ENCODE data around the gene SHOC1. TPM values are rescaled to one million over a fixed set of nuclear protein-coding genes. Genes with fewer than 3 reads are reported as not detected.
A peak's percentile ranks its signal among the peaks of the same experiment; 100 is the strongest.

Gene SHOC1
- total RNA-seq, 3 donors from 2014 or later = 0.33 TPM; not detected in 2

DNA sequence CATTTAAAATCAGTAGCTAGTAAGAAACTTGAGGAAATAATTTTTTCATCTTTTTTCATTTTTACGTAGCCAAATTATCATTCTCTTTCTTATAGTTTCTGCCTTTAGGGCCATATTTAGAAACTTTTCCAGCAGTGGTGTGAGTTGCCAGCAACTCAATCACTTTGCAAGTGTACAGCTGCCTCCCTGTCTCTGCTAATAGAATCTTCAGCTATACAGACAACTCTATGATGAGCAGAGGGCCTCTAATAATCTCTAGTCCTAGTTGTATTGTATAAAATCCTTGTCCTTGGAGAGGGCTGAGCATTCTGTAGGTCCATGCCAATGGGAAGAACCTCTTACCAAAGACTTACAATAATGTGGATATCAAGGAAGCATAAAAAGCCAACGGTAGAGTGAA, 11.5 kb upstream of the SHOC1 start:
- no peak overlapping the region for H3K27ac ChIP-seq
- no peak for DNase-seq (ENCODE audit: low spot score in 2 of 2)
- no peaks in the 10 kb centered on the region for H3K36me3 ChIP-seq
- no peak overlapping the region for H3K4me3 ChIP-seq
- TF ChIP-seq POLR2A (IDR thresholded peaks at IDR 0.05) (no peak), POLR2AphosphoS5 (IDR thresholded peaks at IDR 0.05) (no peak), CTCF (IDR thresholded peaks at IDR 0.05) (no peak)
- H3K9me3 ChIP-seq = no peaks in the 10 kb centered on the region
- intact Hi-C loops (cut with DNase I; ENCODE audit: low total_unique reads) = no loop called here
- H3K27me3 ChIP-seq = no peaks in the 10 kb centered on the region
- H3K4me1 ChIP-seq = no peaks in the 10 kb centered on the region

DNA sequence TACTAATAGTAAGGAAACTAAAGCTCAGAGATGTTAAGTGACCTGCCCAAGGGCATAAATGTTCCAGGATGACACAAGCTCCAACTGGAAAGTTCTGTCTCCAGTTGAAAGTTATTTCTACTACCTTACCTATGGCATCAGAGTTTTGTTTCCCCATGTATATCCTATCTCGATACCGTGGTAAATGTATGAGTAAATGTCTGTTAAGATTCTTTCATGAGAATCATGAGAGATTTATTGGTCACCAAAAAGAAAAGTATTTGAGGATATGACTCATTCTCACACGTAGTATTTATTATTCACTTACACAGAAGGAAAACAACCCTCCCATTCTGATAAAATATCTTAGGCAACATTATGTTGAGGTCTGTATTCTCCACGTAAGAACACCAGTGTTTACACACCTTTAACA, 11.1 kb upstream of the SHOC1 start:
- no peak overlapping the region for H3K4me3 ChIP-seq
- no peaks in the 10 kb centered on the region for H3K4me1 ChIP-seq
- intact Hi-C loops (cut with DNase I; ENCODE audit: low total_unique reads) = no loop called here
- H3K27me3 ChIP-seq = no peaks in the 10 kb centered on the region
- no peak for DNase-seq (ENCODE audit: low spot score in 2 of 2)
- H3K36me3 ChIP-seq = no peaks in the 10 kb centered on the region
- no peaks in the 10 kb centered on the region for H3K9me3 ChIP-seq
- TF ChIP-seq POLR2AphosphoS5 (IDR thresholded peaks at IDR 0.05) (no peak), CTCF (IDR thresholded peaks at IDR 0.05) (no peak), POLR2A (IDR thresholded peaks at IDR 0.05) (no peak)
- peak overlapping the region in 1 of 2 donors; percentile 38 for H3K27ac ChIP-seq

DNA sequence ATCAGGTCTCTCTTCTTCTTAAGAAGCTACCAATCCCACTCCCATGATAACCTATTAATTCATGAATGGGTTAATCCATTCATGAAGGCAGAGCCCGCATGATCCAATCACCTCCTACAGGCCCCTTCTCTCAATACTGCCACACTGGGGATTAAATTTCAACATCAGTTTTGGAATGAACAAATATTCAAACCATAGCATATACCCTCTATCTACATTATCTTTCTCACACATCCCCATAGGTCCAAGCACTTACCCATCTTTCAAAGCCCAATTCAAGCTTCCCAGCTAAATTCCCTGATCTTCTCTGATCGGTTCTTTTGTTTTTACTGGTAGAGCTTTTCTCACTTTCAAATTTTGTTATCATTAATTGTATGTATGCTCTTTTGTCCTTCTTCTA, 10.5 kb upstream of the SHOC1 start:
- intact Hi-C loops (cut with DNase I; ENCODE audit: low total_unique reads) = no loop called here
- no peaks in the 10 kb centered on the region for H3K36me3 ChIP-seq
- TF ChIP-seq POLR2AphosphoS5 (IDR thresholded peaks at IDR 0.05) = no peak
- TF ChIP-seq POLR2A (IDR thresholded peaks at IDR 0.05) = no peak
- TF ChIP-seq CTCF (IDR thresholded peaks at IDR 0.05) = no peak
- no peaks in the 10 kb centered on the region for H3K4me1 ChIP-seq
- no peak overlapping the region for H3K27ac ChIP-seq
- no peaks in the 10 kb centered on the region for H3K27me3 ChIP-seq
- no peak for DNase-seq (ENCODE audit: low spot score in 2 of 2)
- H3K4me3 ChIP-seq = no peak overlapping the region
- no peaks in the 10 kb centered on the region for H3K9me3 ChIP-seq

DNA sequence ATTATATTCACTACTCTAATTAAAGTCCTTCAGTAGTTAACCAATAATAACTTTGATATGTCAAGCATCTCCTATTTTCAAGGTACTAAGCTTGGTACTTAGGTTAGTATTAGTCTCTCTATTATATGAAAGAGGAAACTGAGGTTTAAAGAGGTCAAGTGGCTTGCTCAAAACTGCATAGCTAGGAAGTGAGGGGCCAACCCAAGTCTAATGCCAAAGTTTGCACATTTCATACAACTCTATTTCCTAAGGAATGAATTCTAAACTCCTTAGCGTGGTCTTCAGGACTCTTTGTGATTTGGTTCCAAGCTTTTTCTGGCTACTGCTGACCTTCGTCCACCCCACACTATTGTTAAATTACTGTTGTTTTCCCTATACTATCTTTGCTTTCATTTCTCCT, 9.9 kb upstream of the SHOC1 start:
- no peak for TF ChIP-seq POLR2AphosphoS5 (IDR thresholded peaks at IDR 0.05)
- no peak for TF ChIP-seq POLR2A (IDR thresholded peaks at IDR 0.05)
- no peak for TF ChIP-seq CTCF (IDR thresholded peaks at IDR 0.05)
- intact Hi-C loops (cut with DNase I; ENCODE audit: low total_unique reads) = no loop called here

DNA sequence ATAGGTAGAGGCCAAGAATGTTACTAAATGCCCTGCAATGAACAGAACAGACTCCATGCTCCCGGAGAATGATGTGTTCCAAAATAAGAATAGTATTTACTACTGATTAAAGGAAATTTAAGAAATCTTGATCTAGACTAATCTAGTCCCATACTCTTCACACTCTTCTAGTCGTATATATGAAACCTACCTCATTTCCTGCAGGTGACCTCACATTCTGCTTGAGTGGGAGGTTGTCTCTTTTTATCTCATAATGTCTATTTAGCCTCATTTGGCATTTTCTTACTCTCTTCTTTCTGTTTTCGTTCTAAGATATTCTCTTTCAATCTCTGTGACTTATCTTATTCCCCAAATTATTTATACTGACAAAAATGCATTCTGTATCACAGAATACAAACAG, 9.2 kb upstream of the SHOC1 start:
- DNase-seq (ENCODE audit: low spot score in 2 of 2) = no peak
- no peaks in the 10 kb centered on the region for H3K36me3 ChIP-seq
- H3K4me3 ChIP-seq = no peak overlapping the region
- H3K27ac ChIP-seq = no peak overlapping the region
- H3K27me3 ChIP-seq = no peaks in the 10 kb centered on the region
- intact Hi-C loops (cut with DNase I; ENCODE audit: low total_unique reads) = no loop called here
- TF ChIP-seq CTCF (IDR thresholded peaks at IDR 0.05) = no peak
- no peak for TF ChIP-seq POLR2AphosphoS5 (IDR thresholded peaks at IDR 0.05)
- TF ChIP-seq POLR2A (IDR thresholded peaks at IDR 0.05) = no peak
- no peaks in the 10 kb centered on the region for H3K9me3 ChIP-seq
- no peaks in the 10 kb centered on the region for H3K4me1 ChIP-seq

More for the DNA sequence above, 9.9 kb upstream of the SHOC1 start:
- Histone ChIP-seq H3K36me3 (no peaks in the 10 kb centered on the region), H3K4me3 (no peak overlapping the region), H3K4me1 (no peaks in the 10 kb centered on the region), H3K27ac (no peak overlapping the region), H3K9me3 (no peaks in the 10 kb centered on the region), H3K27me3 (no peaks in the 10 kb centered on the region)
- DNase-seq (ENCODE audit: low spot score in 2 of 2) = no peak

Data from breast epithelium (tissue), 4 donors.